GM04503 (cell line): ENCODE data around the gene ZNF622.
A peak's percentile ranks its signal among the peaks of the same experiment; 100 is the strongest.
"Not testable (repeated sequence)": the region's sequence is repeated elsewhere in the genome, so short reads cannot be mapped to it uniquely, and the experiment has no call there.

Source experiments
- DNase-seq: peaks from one replicate; pipeline ENCODE4 v3.0.0-alpha.2; 2012; ENCODE audit warnings: low read depth

ZNF622 gene

DNA sequence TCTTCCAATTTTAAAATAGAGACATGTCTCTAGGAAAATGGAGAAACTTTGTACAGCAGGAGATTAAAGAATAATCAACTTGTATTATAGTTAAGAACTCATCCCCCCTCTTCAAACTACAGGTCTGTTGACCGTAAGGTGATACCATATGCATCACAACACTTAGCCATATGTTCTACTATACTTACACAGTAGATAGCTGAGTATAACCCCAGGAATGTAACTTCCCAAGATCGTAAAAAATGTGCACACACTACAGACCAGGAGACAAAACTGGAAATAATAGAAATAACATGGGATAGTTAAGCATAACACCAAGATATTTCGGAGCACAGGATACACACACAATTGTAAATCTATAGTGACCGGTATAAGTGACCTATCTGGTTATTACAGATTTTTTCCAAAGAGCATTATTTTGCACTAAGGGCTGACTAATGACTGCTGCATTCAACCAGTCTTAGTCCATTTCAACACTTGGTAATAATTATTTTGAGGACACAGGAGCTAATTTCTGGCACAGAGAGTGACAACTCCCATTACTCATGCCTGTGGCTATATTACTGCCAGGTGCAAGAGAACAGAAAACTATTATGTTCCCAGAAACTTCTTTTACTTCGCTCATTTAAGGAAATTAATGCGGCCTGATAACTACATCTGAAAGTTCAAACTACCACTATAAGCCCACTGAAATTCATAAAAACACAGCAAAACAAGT lies 15.4 kb upstream of the ZNF622 start:
- no peak for DNase-seq

- no peak for DNase-seq
Measured at GRCh38 chr5:16480144-16480543, 14.5 kb upstream of the ZNF622 start.

GRCh38 chr5:16477541-16477940 lies 11.9 kb upstream of the ZNF622 start:
- DNase-seq, result no peak

DNA sequence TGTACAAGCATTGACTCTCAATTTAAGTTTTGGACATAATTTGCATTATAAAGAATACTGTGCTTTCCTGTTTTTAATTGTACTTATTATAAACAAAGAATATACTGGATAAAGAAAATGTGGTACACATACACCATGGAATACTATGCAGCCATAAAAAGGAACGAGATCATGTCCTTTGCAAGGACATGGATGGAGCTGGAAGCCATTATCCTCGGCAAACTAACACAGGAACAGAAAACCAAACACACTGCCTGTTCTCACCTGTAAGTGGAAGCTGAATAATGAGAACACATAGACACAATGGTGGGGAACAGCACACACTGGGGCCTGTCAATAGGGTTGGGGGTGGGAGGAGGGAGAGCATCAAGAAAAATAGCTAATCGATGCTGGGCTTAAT lies 10.8 kb upstream of the ZNF622 start:
- not testable (repeated sequence) for DNase-seq

DNA sequence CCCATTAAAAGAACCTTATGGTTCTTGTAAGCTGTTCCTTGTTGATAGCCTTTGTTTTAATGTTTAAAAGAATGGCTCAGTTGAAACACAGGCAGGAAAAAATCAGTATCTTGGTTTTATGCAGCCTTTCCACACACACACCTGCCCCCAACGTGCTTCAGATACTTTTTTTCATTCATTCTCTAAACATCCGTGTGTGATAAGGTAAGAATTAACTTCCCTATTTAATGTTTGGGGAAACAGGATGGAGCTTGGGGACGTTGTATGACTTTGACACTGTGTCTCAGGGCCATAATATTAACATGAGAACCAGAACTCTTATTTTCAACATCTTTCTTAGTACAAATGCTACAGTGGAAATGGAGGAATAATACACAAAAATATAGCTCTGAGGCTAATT lies 5.8 kb upstream of the ZNF622 start:
- DNase-seq, result no peak

GRCh38 chr5:16467363-16468219 lies 2.0 kb upstream of the ZNF622 start:
- no peak for DNase-seq

DNA sequence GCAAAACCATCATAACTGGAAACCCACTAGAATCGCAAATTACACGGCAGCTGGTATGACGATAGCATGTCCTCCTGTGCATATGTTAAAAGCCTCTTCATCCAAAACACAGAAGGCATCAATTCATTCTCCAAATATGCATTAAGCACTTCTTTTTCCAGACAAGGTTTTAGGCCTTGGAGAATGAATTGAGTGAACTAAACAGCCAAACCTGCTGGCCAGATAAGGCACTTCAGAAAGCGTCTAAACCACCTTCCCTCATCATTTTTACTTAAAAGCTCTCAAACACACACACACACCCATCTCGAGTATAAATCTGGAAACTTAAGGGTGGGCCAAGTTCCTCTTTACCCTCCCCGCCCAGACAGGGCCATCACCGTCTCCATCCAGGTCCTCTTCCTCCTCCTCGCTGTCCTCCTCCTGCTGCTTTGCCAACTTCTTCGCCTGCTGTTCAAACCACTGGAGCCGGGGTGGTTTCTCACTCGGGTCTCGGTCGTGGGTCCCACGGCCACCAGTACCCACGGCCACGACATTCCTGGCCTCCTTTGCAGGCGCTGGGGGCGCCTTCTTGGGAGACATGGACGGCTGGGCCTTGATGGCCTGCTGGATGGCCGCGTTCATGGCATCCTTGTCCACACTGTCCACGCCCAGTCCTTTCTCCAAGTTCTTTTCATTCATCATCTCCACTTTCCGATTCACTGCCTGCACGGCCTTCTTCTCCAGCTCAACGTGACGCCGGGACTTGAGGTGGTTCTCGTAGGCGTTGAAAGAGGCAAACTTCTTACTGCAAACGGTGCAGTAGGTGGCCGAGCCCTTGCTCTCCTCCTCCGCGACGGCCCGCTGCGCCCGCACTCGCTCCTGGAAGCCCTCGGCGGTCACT lies 696 bp downstream of the ZNF622 start:
- DNase-seq, result no peak

GRCh38 chr5:16464231-16464630 lies 1.4 kb downstream of the ZNF622 start:
- DNase-seq, result no peak

DNA sequence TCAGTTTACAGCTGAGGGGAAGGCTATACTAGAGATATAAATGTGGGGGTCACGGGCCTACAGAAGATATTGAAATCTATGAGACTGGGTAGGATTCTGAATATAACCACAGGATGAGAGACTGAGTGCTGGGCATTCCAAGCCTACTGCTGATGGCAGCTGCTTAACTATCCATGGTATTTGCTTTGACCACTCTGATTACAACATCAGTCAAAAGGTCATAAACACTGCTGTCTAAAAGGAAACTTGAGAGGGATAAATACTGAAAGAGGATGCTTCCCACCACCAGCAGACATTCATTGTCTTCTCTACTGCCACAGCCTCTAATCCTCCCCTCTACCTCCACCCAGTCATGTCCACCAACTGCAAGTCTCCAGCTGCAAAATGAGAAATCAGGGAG lies 3.8 kb downstream of the ZNF622 start:
- peak; percentile 87 for DNase-seq

- no peak for DNase-seq
Measured at GRCh38 chr5:16461026-16461425, 4.6 kb downstream of the ZNF622 start.

DNA sequence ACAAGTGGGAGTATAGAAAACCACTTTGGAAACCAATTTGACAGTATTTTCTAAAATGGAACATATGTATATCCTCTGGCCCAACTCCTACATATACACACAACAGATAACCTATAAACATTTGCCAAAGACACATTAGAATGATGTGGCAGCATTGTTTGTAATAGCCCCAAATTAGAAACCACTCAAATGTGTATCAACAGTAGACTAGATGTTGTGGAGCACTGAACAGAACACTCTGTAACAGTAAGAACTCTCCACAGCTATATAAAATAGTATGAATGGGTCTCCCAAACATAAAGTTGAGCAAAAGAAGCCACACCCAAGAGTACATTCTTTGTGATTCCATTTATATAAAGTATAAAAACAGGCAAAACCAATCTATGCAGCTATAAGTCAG lies 6.1 kb downstream of the ZNF622 start:
- no peak for DNase-seq

- no peak for DNase-seq
Measured at GRCh38 chr5:16457853-16458252, 7.7 kb downstream of the ZNF622 start.

GRCh38 chr5:16457451-16457850 lies 8.1 kb downstream of the ZNF622 start:
- DNase-seq, result no peak

- DNase-seq, result no peak
Measured at GRCh38 chr5:16456103-16456832, 9.3 kb downstream of the ZNF622 start.

GRCh38 chr5:16455668-16456067 lies 9.9 kb downstream of the ZNF622 start:
- no peak for DNase-seq

DNA sequence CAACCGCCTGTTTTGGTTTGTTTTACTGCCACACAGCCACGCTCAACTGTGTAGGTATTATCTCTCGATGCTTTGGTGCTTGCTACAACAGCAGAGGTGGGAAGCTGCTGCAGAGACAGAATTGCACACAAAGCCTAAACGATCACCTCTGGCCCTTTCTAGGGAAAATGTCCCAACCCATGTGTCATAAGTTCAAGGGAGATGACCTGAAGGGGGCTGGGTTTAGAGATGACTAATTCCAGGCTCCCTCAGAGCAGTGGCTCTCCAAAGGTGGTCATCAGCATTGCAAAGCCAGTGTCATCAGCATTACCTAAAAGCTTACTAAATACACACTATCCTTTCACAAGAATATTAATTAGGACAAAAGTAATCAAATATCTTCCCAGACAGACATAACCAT lies 10.9 kb downstream of the ZNF622 start:
- DNase-seq, result no peak

GRCh38 chr5:16453609-16454008 lies 12.0 kb downstream of the ZNF622 start:
- DNase-seq, result no peak

GRCh38 chr5:16450163-16450562 lies 15.4 kb downstream of the ZNF622 start:
- DNase-seq, result no peak

DNA sequence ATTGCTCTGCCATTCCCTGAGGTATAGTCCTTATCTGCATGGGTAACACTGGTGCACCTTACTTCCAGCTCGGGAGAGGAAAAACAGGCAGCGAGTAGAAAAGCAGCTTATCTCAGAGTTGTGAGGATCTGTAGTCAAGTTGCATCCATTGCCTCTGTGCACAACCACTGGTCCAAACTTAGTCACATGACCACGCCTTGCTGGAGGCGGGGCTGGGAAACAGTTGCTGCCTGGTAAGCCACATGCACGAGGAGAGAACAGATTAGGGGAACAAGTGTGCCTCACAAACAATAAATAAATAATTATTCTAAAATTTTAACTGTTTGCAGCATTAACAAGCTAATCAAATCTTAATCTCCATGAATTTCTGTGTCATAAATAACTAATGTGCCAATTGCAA lies 18.6 kb downstream of the ZNF622 start:
- DNase-seq, result no peak

DNA sequence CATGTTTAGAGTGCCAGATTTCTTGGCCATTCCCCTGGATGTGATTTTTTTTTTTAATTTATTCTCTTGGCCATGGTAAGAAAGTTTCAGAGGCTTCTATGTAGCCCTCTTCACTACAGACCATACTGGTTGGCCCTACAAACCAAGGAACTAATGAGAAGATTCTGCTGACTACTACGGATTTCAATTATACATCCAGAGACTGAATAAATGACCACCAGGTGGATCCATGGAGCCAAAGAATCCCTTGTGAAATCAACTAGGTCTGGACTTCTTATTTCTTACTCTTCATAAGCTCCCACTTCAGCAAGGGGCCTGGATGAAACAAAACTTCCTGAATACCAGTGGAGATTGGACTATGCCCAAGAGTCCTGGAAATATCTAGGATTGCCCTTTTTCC lies 27.6 kb downstream of the ZNF622 start:
- DNase-seq, result no peak

DNA sequence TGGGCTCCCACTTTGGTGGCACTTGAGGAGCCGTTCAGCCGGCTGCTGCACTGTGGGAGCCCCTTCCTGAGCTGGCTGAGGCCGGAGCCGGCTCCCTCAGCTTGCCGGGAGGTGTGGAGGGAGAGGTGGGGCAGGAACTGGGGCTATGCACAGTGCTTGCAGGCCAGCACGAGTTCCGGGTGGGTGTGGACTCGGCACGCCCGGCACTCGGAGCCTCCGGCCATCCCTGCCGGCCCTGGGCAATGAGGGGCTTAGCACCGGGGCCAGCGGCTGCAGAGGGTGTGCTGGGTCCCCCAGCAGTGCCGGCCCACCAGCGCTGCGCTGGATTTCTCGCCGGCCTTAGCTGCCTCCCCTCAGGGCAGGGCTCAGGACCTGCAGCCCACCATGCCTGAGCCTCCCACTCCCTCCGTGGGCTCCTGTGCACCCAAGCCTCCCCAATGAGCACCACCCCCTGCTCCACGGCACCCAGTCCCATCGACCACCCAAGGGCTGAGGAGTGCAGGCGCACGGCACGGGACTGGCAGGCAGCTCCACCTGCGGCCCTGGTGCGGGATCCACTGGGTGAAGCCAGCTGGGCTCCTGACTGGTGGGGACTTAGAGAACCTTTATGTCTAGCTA lies 29.4 kb downstream of the ZNF622 start:
- DNase-seq, result not testable (repeated sequence)
